ENCODE data around the gene CENPVL1. TPM values are rescaled to one million over a fixed set of nuclear protein-coding genes. Genes with fewer than 3 reads are reported as not detected.
"Not testable (repeated sequence)": the region's sequence is repeated elsewhere in the genome, so short reads cannot be mapped to it uniquely, and the experiment has no call there.

Gene CENPVL1
- 1.3 and 1.4 TPM in 2 replicates for total RNA-seq (2014; rRNA removed; shearing (Covaris generic))

DNA sequence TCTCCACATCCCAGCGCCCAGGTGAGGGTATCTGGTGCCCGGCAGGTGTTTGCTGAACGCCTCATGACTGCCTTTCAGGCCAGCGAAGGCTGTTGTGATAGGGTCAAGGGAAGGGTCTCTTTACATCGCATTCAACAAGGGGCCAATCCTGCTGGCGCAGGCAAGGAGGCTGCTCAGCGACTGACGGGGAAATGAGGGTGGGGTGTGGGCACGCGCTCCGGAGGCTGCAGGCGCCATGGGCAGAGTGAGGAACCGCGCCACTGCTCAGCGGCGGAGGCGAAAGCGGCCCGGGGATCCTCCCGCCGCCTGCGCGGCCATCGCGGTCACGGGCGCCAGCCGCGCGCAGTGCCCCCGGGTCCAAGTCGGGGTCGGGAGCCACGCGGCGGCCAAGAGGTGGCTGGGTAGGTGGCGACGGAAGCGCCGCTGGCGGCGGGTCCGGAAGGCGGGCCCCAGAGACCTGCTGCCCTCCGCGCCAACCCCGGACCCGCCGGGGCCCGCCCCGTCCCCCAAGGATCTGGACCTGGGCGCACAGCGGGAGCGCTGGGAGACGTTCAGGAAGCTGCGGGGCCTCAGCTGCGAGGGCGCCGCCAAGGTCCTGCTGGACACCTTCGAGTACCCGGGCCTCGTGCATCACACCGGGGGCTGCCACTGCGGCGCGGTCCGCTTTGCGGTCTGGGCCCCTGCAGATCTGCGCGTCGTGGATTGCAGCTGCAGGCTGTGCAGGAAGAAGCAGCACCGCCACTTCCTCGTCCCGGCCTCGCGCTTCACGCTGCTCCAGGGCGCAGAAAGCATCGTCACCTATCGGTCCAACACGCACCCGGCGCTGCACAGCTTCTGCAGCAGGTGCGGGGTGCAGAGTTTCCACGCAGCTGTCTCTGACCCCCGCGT, at the start of gene CENPVL1:
Gene CENPVL1, plus strand, starts transcription at position 236 of the 888 bp plus-strand sequence. Its CDS starts 0 bp downstream, at position 236.
- H3K4me3 ChIP-seq (ENCODE audit: insufficient read depth, low read depth, low read length); H3K27me3 ChIP-seq (ENCODE audit: control insufficient read depth, insufficient read depth, low read length); H3K36me3 ChIP-seq (replicated peaks; ENCODE audit: control insufficient read depth, insufficient read depth, low read length); DNase-seq: not testable (repeated sequence)

DNA sequence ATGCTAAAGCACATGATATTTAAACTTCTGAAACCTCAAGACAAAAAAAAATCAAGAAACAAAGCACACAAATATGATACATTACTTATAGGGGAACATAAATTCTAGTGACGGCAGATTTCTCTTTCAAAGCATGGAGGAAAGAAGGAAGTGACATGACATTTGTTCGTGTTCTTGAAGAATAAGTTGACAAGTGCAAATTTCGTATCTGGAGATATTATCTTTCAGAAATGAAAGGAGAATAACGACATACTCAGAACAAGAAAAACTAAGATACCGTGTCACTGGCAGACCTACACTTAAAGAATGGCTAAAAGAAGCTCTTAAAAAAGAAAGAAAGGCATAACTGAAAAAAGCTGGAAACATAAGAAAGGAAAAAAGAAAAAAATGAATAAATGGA, 44.3 kb upstream of the CENPVL1 start:
- no peaks in the 10 kb centered on the region for H3K36me3 ChIP-seq (replicated peaks; ENCODE audit: control insufficient read depth, insufficient read depth, low read length)
- H3K27me3 ChIP-seq (ENCODE audit: control insufficient read depth, insufficient read depth, low read length): no peaks in the 10 kb centered on the region
- DNase-seq: no peak
- no peak overlapping the region for H3K4me3 ChIP-seq (ENCODE audit: insufficient read depth, low read depth, low read length)

- not testable (repeated sequence) for DNase-seq; H3K4me3 ChIP-seq (ENCODE audit: insufficient read depth, low read depth, low read length); H3K27me3 ChIP-seq (ENCODE audit: control insufficient read depth, insufficient read depth, low read length); H3K36me3 ChIP-seq (replicated peaks; ENCODE audit: control insufficient read depth, insufficient read depth, low read length)
Observed at GRCh38 chrX:51679689-51680433, 30.5 kb upstream of the CENPVL1 start.

DNA sequence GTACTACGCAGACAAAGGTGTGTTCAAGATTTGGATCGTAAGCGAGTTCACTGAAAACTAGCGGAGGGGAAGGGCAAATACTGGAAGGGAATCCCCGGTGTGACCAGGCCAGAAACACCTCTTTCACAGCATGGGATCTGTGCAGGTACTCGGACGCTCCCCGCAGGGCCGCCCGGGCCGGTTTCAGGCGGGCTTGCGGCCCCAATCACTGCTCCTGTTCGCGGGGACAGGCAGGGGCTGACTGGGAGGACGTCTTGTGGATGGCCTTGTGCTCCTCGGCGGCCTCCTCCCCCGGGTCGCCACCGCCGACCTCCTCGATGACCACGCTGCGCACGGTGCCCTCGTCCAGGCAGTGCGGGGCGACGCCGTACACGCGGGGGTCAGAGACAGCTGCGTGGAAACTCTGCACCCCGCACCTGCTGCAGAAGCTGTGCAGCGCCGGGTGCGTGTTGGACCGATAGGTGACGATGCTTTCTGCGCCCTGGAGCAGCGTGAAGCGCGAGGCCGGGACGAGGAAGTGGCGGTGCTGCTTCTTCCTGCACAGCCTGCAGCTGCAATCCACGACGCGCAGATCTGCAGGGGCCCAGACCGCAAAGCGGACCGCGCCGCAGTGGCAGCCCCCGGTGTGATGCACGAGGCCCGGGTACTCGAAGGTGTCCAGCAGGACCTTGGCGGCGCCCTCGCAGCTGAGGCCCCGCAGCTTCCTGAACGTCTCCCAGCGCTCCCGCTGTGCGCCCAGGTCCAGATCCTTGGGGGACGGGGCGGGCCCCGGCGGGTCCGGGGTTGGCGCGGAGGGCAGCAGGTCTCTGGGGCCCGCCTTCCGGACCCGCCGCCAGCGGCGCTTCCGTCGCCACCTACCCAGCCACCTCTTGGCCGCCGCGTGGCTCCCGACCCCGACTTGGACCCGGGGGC, 28.2 kb upstream of the CENPVL1 start:
- not testable (repeated sequence) for H3K4me3 ChIP-seq (ENCODE audit: insufficient read depth, low read depth, low read length); DNase-seq; H3K36me3 ChIP-seq (replicated peaks; ENCODE audit: control insufficient read depth, insufficient read depth, low read length); H3K27me3 ChIP-seq (ENCODE audit: control insufficient read depth, insufficient read depth, low read length)

DNA sequence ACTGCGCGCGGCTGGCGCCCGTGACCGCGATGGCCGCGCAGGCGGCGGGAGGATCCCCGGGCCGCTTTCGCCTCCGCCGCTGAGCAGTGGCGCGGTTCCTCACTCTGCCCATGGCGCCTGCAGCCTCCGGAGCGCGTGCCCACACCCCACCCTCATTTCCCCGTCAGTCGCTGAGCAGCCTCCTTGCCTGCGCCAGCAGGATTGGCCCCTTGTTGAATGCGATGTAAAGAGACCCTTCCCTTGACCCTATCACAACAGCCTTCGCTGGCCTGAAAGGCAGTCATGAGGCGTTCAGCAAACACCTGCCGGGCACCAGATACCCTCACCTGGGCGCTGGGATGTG, 27.6 kb upstream of the CENPVL1 start, which contains the start of gene CENPVL2:
Gene CENPVL2, minus strand, starts transcription at position 112 of the 343 bp plus-strand sequence. Its CDS starts 0 bp downstream, at position 112.
- not testable (repeated sequence) for H3K27me3 ChIP-seq (ENCODE audit: control insufficient read depth, insufficient read depth, low read length); DNase-seq; H3K4me3 ChIP-seq (ENCODE audit: insufficient read depth, low read depth, low read length); H3K36me3 ChIP-seq (replicated peaks; ENCODE audit: control insufficient read depth, insufficient read depth, low read length)

- H3K27me3 ChIP-seq (ENCODE audit: control insufficient read depth, insufficient read depth, low read length): no peaks in the 10 kb centered on the region
- H3K36me3 ChIP-seq (replicated peaks; ENCODE audit: control insufficient read depth, insufficient read depth, low read length): no peaks in the 10 kb centered on the region
- no peak overlapping the region for H3K4me3 ChIP-seq (ENCODE audit: insufficient read depth, low read depth, low read length)
- no peak for DNase-seq
Observed at GRCh38 chrX:51694254-51694653, 16.1 kb upstream of the CENPVL1 start.

DNA sequence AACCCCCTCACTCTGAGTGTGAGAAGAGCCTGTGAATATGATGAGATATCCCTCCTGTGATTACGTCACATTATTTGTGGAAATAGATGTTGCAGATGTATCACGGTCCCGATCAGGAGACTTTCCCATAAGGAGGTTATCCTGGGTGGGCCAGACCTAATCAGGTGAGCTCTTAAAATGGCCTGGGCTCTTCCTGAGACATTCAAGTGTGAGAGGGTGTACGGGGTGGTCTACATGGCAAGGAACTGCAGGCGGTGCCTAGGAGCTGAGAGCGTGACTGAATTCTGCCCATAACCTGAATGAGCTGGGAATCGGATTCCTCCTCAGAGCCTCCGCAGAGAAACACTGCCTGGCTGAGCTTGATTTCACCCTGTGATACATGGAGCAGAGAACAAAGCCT, 12.9 kb upstream of the CENPVL1 start:
- H3K36me3 ChIP-seq (replicated peaks; ENCODE audit: control insufficient read depth, insufficient read depth, low read length): no peaks in the 10 kb centered on the region
- H3K4me3 ChIP-seq (ENCODE audit: insufficient read depth, low read depth, low read length): no peak overlapping the region
- no peak for DNase-seq
- H3K27me3 ChIP-seq (ENCODE audit: control insufficient read depth, insufficient read depth, low read length): no peaks in the 10 kb centered on the region

DNA sequence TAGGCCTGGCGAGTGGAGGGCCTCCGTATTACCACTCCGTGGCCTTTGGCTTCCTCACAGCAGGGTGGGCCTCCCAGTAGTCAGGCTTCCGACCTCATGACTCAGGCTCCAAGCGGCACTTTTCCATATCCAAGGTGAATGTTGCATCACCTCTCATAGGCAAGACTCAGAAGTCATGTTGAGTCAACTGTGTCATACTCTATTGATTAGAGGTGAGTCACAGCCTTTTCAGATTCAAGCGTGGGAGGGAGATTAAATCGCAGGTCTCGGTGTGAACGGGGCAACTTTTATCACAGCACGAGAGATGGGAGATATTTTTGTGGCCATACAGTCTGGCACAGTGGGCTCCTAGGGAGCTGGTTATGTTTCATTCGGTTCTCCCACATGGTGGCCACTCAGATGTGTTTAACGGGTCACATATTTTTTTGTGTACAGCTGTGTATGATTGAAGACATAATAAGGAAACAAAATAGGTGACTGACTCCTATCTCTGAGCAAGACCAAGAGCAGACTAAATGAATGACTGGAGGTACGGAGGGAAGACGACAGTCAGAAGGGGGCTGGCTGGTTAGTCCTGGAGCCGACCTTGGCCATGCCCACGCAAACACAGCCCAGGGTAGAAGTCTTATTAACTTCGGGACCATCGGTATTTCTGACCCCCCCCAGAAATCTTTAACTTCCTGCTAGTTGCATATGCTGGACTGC, 2.8 kb downstream of the CENPVL1 start:
- H3K4me3 ChIP-seq (ENCODE audit: insufficient read depth, low read depth, low read length); H3K36me3 ChIP-seq (replicated peaks; ENCODE audit: control insufficient read depth, insufficient read depth, low read length); DNase-seq; H3K27me3 ChIP-seq (ENCODE audit: control insufficient read depth, insufficient read depth, low read length): not testable (repeated sequence)

GRCh38 chrX:51728202-51728601, 17.9 kb downstream of the CENPVL1 start:
- DNase-seq: no peak
- H3K4me3 ChIP-seq (ENCODE audit: insufficient read depth, low read depth, low read length): no peak overlapping the region
- peaks cover 4% of the 10 kb centered on the region for H3K27me3 ChIP-seq (ENCODE audit: control insufficient read depth, insufficient read depth, low read length)
- no peaks in the 10 kb centered on the region for H3K36me3 ChIP-seq (replicated peaks; ENCODE audit: control insufficient read depth, insufficient read depth, low read length)

DNA sequence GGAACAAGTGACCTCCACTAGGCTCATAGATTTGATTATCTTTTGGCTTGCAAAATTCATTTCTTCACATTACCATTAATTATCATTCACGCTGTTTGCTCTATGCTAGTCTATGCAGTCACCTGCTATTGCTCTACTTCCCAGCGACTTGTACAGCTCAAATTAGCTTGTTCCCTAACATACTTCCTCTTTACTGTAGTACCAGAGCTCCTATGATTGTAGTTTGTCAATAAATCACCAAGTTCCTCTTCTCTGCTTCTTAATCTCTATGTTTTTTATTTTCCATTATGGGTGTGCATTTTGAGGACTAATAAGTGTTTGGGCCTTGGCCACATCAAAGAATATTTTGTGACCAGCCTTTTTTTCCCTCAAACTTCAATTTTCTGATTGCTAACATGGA, 26.8 kb downstream of the CENPVL1 start:
- DNase-seq: no peak
- H3K27me3 ChIP-seq (ENCODE audit: control insufficient read depth, insufficient read depth, low read length): no peaks in the 10 kb centered on the region
- no peak overlapping the region for H3K4me3 ChIP-seq (ENCODE audit: insufficient read depth, low read depth, low read length)
- H3K36me3 ChIP-seq (replicated peaks; ENCODE audit: control insufficient read depth, insufficient read depth, low read length): no peaks in the 10 kb centered on the region

- Histone ChIP-seq H3K4me3 (ENCODE audit: insufficient read depth, low read depth, low read length) (no peak overlapping the region), H3K27me3 (ENCODE audit: control insufficient read depth, insufficient read depth, low read length) (no peaks in the 10 kb centered on the region), H3K36me3 (replicated peaks; ENCODE audit: control insufficient read depth, insufficient read depth, low read length) (no peaks in the 10 kb centered on the region)
- peak; percentile 26 for DNase-seq
Observed at GRCh38 chrX:51742586-51742985, 32.3 kb downstream of the CENPVL1 start.

DNA sequence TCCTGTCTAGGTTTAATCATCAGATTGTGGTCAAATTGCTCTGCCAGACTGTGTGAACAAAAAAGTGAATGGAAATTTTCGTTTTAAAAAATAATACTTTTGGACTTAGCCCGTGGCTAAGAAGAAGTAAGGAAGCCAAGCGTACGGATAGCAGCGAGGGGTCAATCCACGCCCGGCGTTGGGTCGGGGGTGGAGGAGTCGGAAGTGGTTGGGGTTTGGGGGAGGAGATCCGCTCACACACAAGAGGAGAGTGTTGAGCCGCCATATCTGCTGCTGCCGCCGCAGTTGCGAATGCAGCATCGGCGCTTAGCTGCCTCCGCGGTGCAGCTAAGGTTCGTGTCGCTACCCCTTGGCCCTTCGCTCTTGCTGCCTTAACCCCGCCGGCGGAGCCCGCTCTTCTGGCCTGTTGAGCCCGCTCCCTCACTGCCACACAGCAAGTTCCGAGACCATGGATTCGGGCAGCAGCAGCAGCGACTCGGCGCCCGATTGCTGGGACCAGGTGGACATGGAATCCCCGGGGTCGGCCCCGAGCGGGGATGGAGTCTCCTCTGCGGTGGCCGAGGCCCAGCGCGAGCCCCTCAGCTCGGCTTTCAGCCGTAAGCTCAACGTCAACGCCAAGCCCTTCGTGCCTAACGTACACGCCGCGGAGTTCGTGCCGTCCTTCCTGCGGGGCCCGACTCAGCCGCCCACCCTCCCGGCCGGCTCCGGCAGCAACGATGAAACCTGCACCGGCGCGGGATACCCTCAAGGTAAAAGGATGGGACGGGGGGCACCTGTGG, 33.1 kb downstream of the CENPVL1 start, which contains the start of gene GSPT2:
Gene GSPT2, plus strand, starts transcription at position 264 of the 779 bp plus-strand sequence. Its CDS starts 185 bp downstream, at position 449.
- H3K36me3 ChIP-seq (replicated peaks; ENCODE audit: control insufficient read depth, insufficient read depth, low read length): no peaks in the 10 kb centered on the region
- DNase-seq: peak; percentile 36
- H3K27me3 ChIP-seq (ENCODE audit: control insufficient read depth, insufficient read depth, low read length): no peaks in the 10 kb centered on the region
- peak within 1 kb of the TSS; percentile 78 for H3K4me3 ChIP-seq (ENCODE audit: insufficient read depth, low read depth, low read length)

GRCh38 chrX:51747671-51748070, 37.4 kb downstream of the CENPVL1 start:
- no peaks in the 10 kb centered on the region for H3K36me3 ChIP-seq (replicated peaks; ENCODE audit: control insufficient read depth, insufficient read depth, low read length)

More at GRCh38 chrX:51747671-51748070, 37.4 kb downstream of the CENPVL1 start:
- Histone ChIP-seq H3K27me3 (ENCODE audit: control insufficient read depth, insufficient read depth, low read length) (no peaks in the 10 kb centered on the region), H3K4me3 (ENCODE audit: insufficient read depth, low read depth, low read length) (no peak overlapping the region)
- no peak for DNase-seq

Measured in H7 (cell line).